Panc1 (cell line): ENCODE data around the gene PDS5A. TPM values are rescaled to one million over a fixed set of nuclear protein-coding genes. Genes with fewer than 3 reads are reported as not detected.
"Not testable (repeated sequence)": the region's sequence is repeated elsewhere in the genome, so short reads cannot be mapped to it uniquely, and the experiment has no call there.

Source experiments
- ATAC-seq: fragments of 200-7000 bp; cut with Tn5 transposase; 2 replicates; pipeline ENCODE4 v1.9.1; 2020; ENCODE audit warnings: mild to moderate bottlenecking, moderate library complexity
- BruUV-seq: library from RNA; stranded (reverse); fragments of 400-500 nt; replicated peaks from 2 replicates; lab custom pipeline; 2021; lab: Mats Ljungman, UMichigan
- CTCF ChIA-PET: fragments of 300-600 bp; sonication (Branson Sonifier 250); formaldehyde crosslinking; loops from one replicate; lab custom pipeline; 2022; ENCODE audit warnings: antibody characterized with exemption; lab: Charles Lee
- POLR2A ChIA-PET: fragments of 300-600 bp; sonication (Branson Sonifier 250); formaldehyde crosslinking; loops from one replicate; lab custom pipeline; 2022; ENCODE audit warnings: antibody characterized with exemption; lab: Charles Lee
- DNase-seq: peaks from one replicate; pipeline ENCODE4 v3.0.0-alpha.2; 2010; ENCODE audit warnings: low read depth, low spot score
- H3K27ac ChIP-seq: 2 replicates; pipeline ENCODE4 v1.5.1; 2011; ENCODE audit warnings: mild to moderate bottlenecking, low read length, inconsistent platforms
- H3K27me3 ChIP-seq: fragments of 200-500 bp; sonication (Bioruptor generic); 2 replicates; pipeline ENCODE4 v1.6.0; 2014; ENCODE audit warnings: low read length, inconsistent platforms; ENCODE audit not compliant: control insufficient read depth, insufficient read depth
- H3K36me3 ChIP-seq: fragments of 200-500 bp; sonication (Bioruptor generic); 2 replicates; pipeline ENCODE4 v1.5.1; 2014; ENCODE audit warnings: inconsistent platforms, mild to moderate bottlenecking, low read length, moderate library complexity; ENCODE audit not compliant: control insufficient read depth, insufficient read depth
- H3K4me1 ChIP-seq: 2 replicates; pipeline ENCODE4 v1.5.1; 2011; ENCODE audit warnings: inconsistent platforms, mild to moderate bottlenecking, low read length, moderate library complexity; ENCODE audit not compliant: control insufficient read depth, insufficient read depth
- H3K4me3 ChIP-seq, 2 experiments: 2 replicates each; pipeline ENCODE4 v1.5.1; 2011 to 2012; ENCODE audit warnings: low read depth in 2 of 2, low read length in 2 of 2, mild to moderate bottlenecking in 2 of 2, inconsistent platforms in 1 of 2, moderate library complexity in 1 of 2
- H3K9me3 ChIP-seq: fragments of 200-500 bp; sonication (Bioruptor generic); 2 replicates; pipeline ENCODE4 v1.5.1; 2014; ENCODE audit warnings: low read depth, mild to moderate bottlenecking, inconsistent platforms, low read length, moderate library complexity; ENCODE audit not compliant: control insufficient read depth, insufficient read depth
- POLR2AphosphoS5 ChIP-seq: IDR thresholded peaks from 2 replicates; pipeline ENCODE4 v1.6.1; 2012; ENCODE audit warnings: mild to moderate bottlenecking, low read depth, low read length, moderate library complexity
- SIN3A ChIP-seq: IDR thresholded peaks from 2 replicates; pipeline ENCODE4 v1.6.1; 2012; ENCODE audit warnings: low read depth, mild to moderate bottlenecking, low read length, moderate library complexity, borderline replicate concordance; ENCODE audit not compliant: insufficient read depth
- TCF7L2 ChIP-seq: IDR thresholded peaks from 2 replicates; pipeline ENCODE4 v1.6.1; 2011; ENCODE audit warnings: mild to moderate bottlenecking, low read depth, low read length, inconsistent platforms
- in situ Hi-C: cut with HindIII; loops from 2 replicates; pipeline ENCODE4 v1.10.0; 2016; ENCODE audit warnings: low sequenced_read_pairs, low pct_unique_long_range_greater_than_20kb
- intact Hi-C: fragments of 100-400 bp; cut with micrococcal nuclease; formaldehyde crosslinking; loops from one replicate; pipeline ENCODE4 v1.10.0; 2022; ENCODE audit not compliant: unreplicated experiment
- total RNA-seq: library from RNA; stranded (reverse); gene quantifications from one replicate; pipeline ENCODE4 v1.2.1, GENCODE V29; 2021; ENCODE audit not compliant: unreplicated experiment
- TF ChIP-seq, protein P1 (sequence below), 2 experiments: IDR thresholded peaks; 2 replicates each; pipeline ENCODE4 v1.6.1; 2011 to 2012; ENCODE audit warnings: low read depth in 2 of 2, control low read depth in 1 of 2, low read length in 1 of 2, mild to moderate bottlenecking in 1 of 2, moderate library complexity in 1 of 2; ENCODE audit not compliant: insufficient read depth in 1 of 2
- TF ChIP-seq, protein P2 (sequence below): fragments of 450-650 bp; IDR thresholded peaks from 2 replicates; pipeline ENCODE4 v1.5.1; 2017; ENCODE audit warnings: mild to moderate bottlenecking

Gene PDS5A
- total RNA-seq, 1 experiment from 2014 or later, result 69.2 TPM

- in situ Hi-C loops, result no loop called here
These were observed 137.7 kb downstream of the PDS5A start for GRCh38 chr4:39840027-39840426.

DNA sequence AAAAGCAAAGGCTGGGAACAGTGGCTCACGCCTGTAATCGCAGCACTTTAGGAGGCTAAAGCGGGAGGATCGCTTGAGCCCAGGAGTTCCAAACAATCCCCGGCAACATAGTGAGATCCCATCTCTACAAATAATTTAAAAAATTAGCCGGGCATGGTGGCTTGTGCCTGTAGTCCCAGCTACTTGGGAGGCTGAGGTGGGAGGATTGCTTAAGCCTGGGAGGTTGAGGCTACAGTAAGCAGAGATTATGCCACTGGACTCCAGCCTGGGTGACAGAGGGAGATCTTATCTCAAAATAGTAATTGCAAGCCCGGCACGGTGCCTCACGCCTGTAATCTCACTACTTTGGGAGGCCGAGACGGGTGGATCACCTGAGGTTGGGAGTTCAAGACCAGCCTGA, 139.3 kb downstream of the PDS5A start:
- H3K27me3 ChIP-seq, in situ Hi-C loops, H3K4me1 ChIP-seq, intact Hi-C loops, H3K36me3 ChIP-seq, H3K27ac ChIP-seq, CTCF ChIA-PET, DNase-seq, BruUV-seq, POLR2A ChIA-PET, H3K9me3 ChIP-seq, ATAC-seq, H3K4me3 ChIP-seq: not testable (repeated sequence)

More at GRCh38 chr4:39840027-39840426, 137.7 kb downstream of the PDS5A start:
- ChIA-PET POLR2A (no interaction called here), CTCF (no interaction called here)
- no peaks in the 10 kb centered on the region; the same call in none of the 2 replicates for H3K36me3 ChIP-seq
- no peaks in the 10 kb centered on the region for H3K27me3 ChIP-seq
- H3K27ac ChIP-seq, result no peak overlapping the region
- DNase-seq (no peak), ATAC-seq (no peak)
- intact Hi-C loops, result no loop called here
- no peaks in the 10 kb centered on the region for H3K9me3 ChIP-seq
- no peaks in the 10 kb centered on the region for H3K4me1 ChIP-seq
- no peak overlapping the region for H3K4me3 ChIP-seq
- TF ChIP-seq SIN3A (no peak), TCF7L2 (no peak), POLR2AphosphoS5 (no peak)
- TF ChIP-seq, protein P1, sequence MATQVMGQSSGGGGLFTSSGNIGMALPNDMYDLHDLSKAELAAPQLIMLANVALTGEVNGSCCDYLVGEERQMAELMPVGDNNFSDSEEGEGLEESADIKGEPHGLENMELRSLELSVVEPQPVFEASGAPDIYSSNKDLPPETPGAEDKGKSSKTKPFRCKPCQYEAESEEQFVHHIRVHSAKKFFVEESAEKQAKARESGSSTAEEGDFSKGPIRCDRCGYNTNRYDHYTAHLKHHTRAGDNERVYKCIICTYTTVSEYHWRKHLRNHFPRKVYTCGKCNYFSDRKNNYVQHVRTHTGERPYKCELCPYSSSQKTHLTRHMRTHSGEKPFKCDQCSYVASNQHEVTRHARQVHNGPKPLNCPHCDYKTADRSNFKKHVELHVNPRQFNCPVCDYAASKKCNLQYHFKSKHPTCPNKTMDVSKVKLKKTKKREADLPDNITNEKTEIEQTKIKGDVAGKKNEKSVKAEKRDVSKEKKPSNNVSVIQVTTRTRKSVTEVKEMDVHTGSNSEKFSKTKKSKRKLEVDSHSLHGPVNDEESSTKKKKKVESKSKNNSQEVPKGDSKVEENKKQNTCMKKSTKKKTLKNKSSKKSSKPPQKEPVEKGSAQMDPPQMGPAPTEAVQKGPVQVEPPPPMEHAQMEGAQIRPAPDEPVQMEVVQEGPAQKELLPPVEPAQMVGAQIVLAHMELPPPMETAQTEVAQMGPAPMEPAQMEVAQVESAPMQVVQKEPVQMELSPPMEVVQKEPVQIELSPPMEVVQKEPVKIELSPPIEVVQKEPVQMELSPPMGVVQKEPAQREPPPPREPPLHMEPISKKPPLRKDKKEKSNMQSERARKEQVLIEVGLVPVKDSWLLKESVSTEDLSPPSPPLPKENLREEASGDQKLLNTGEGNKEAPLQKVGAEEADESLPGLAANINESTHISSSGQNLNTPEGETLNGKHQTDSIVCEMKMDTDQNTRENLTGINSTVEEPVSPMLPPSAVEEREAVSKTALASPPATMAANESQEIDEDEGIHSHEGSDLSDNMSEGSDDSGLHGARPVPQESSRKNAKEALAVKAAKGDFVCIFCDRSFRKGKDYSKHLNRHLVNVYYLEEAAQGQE (IDR thresholded peaks at IDR 0.05; ENCODE audit: insufficient read depth in 1 of 2, low read depth in 2 of 2, low read length in 1 of 2), result no peak
- TF ChIP-seq, protein P2, sequence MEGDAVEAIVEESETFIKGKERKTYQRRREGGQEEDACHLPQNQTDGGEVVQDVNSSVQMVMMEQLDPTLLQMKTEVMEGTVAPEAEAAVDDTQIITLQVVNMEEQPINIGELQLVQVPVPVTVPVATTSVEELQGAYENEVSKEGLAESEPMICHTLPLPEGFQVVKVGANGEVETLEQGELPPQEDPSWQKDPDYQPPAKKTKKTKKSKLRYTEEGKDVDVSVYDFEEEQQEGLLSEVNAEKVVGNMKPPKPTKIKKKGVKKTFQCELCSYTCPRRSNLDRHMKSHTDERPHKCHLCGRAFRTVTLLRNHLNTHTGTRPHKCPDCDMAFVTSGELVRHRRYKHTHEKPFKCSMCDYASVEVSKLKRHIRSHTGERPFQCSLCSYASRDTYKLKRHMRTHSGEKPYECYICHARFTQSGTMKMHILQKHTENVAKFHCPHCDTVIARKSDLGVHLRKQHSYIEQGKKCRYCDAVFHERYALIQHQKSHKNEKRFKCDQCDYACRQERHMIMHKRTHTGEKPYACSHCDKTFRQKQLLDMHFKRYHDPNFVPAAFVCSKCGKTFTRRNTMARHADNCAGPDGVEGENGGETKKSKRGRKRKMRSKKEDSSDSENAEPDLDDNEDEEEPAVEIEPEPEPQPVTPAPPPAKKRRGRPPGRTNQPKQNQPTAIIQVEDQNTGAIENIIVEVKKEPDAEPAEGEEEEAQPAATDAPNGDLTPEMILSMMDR, result no peak
- no TSS peak for BruUV-seq

- no peaks in the 10 kb centered on the region for H3K4me1 ChIP-seq
- intact Hi-C loops (no loop called here), in situ Hi-C loops (no loop called here)
- H3K27me3 ChIP-seq, result no peaks in the 10 kb centered on the region
- ATAC-seq, result no peak
- ChIA-PET POLR2A (interaction anchor here (0.6 kb wide), 2 partner anchors 31 to 392 kb away, joined by 3 to 7 read pairs; no protein-coding TSS in a partner anchor), CTCF (no interaction called here)
- no peak for DNase-seq
- no peak overlapping the region for H3K27ac ChIP-seq
- BruUV-seq, result TSS peak; percentile 36
- TF ChIP-seq, protein P1 (IDR thresholded peaks at IDR 0.05; ENCODE audit: insufficient read depth in 1 of 2, low read depth in 2 of 2, low read length in 1 of 2), result no peak
- TF ChIP-seq SIN3A (no peak), TCF7L2 (no peak), POLR2AphosphoS5 (no peak)
- TF ChIP-seq, protein P2, result no peak
- no peak overlapping the region for H3K4me3 ChIP-seq
- H3K9me3 ChIP-seq, result no peaks in the 10 kb centered on the region
- no peaks in the 10 kb centered on the region; the same call in none of the 2 replicates for H3K36me3 ChIP-seq
These were observed 143.4 kb downstream of the PDS5A start for GRCh38 chr4:39834269-39834668.
